Uterus (tissue), 2 donors: Measurements from ENCODE around the gene GLCE.

Experiments
- CTCF ChIP-seq, 4 experiments: fragments of 200-600 bp in 2 of 4; fragments of 450-650 bp in 2 of 4; sonication (generic) in 2 of 4; IDR thresholded peaks; one replicate each; pipeline ENCODE4 v1.5.1; 2016 to 2019; ENCODE audit warnings: antibody characterized with exemption in 4 of 4, mild to moderate bottlenecking in 2 of 4, moderate library complexity in 1 of 4
- POLR2A ChIP-seq, 2 donors: fragments of 450-650 bp; IDR thresholded peaks; one replicate each; pipeline ENCODE4 v1.6.1; 2016; ENCODE audit warnings: antibody characterized with exemption in 2 of 2, mild to moderate bottlenecking in 1 of 2, moderate library complexity in 1 of 2

- TF ChIP-seq CTCF (IDR thresholded peaks at IDR 0.05) (no peak), POLR2A (IDR thresholded peaks at IDR 0.05) (no peak)
Measured at GRCh38 chr15:69223083-69223813, 62.8 kb downstream of the GLCE start.
